IMR-90 (cell line): ENCODE results near the gene C20orf202. TPM values are rescaled to one million over a fixed set of nuclear protein-coding genes. Genes with fewer than 3 reads are reported as not detected.

ENCODE experiments used
- ATAC-seq: fragments of 200-7000 bp; cut with Tn5 transposase; 2 replicates; pipeline ENCODE4 v1.9.1; 2020; ENCODE audit warnings: low read depth, mild to moderate bottlenecking, moderate library complexity
- BruUV-seq: library from RNA; stranded (reverse); fragments of 400-500 nt; replicated peaks from 2 replicates; lab custom pipeline; 2021; lab: Mats Ljungman, UMichigan
- CTCF ChIA-PET: fragments of 300-600 bp; formaldehyde crosslinking; extraction: SDS; loops from one replicate; lab custom pipeline; 2021; ENCODE audit warnings: antibody characterized with exemption; lab: Yijun Ruan, JAX
- POLR2A ChIA-PET: fragments of 300-600 bp; sonication (Branson Sonifier 250); formaldehyde crosslinking; loops from one replicate; lab custom pipeline; 2022; ENCODE audit warnings: antibody characterized with exemption; ENCODE audit not compliant: unreplicated experiment; lab: Charles Lee
- DNase-seq: peaks from one replicate; pipeline ENCODE4 v3.0.0; 2013
- H2AFZ ChIP-seq: replicated peaks from 2 replicates; pipeline ENCODE3; 2013; ENCODE audit warnings: low read length, mild to moderate bottlenecking; ENCODE audit not compliant: poor library complexity
- H2AK5ac ChIP-seq: 2 replicates; pipeline ENCODE4 v1.6.1; 2013; ENCODE audit warnings: low read depth, low read length, inconsistent platforms
- H2AK9ac ChIP-seq: replicated peaks from 2 replicates; pipeline ENCODE3; 2013; ENCODE audit warnings: mild to moderate bottlenecking, low read depth, low read length, moderate library complexity; ENCODE audit not compliant: poor library complexity
- H2BK120ac ChIP-seq: 2 replicates; pipeline ENCODE4 v1.6.1; 2013; ENCODE audit warnings: low read depth, low read length, inconsistent platforms
- H2BK15ac ChIP-seq: 3 replicates; pipeline ENCODE4 v1.6.1; 2013; ENCODE audit warnings: low read depth, low read length, inconsistent platforms
- H2BK20ac ChIP-seq: 2 replicates; pipeline ENCODE4 v1.6.1; 2013; ENCODE audit warnings: low read depth, mild to moderate bottlenecking, inconsistent platforms, low read length, moderate library complexity
- H2BK5ac ChIP-seq: 2 replicates; pipeline ENCODE4 v1.6.1; 2013; ENCODE audit warnings: mild to moderate bottlenecking, low read depth, low read length, inconsistent platforms; ENCODE audit not compliant: poor library complexity, severe bottlenecking
- H3K14ac ChIP-seq: replicated peaks from 2 replicates; pipeline ENCODE4 v1.6.1; 2013; ENCODE audit warnings: low read depth, low read length, inconsistent platforms
- H3K18ac ChIP-seq: 2 replicates; pipeline ENCODE4 v1.6.1; 2013; ENCODE audit warnings: low read depth, low read length, control low read depth
- H3K23ac ChIP-seq: 2 replicates; pipeline ENCODE4 v1.6.1; 2013; ENCODE audit warnings: low read depth, low read length, inconsistent platforms
- H3K27ac ChIP-seq: 2 replicates; pipeline ENCODE4 v1.5.1; 2013; ENCODE audit warnings: mild to moderate bottlenecking, control low read depth, low read length; ENCODE audit not compliant: insufficient read depth
- H3K27me3 ChIP-seq: 2 replicates; pipeline ENCODE4 v1.6.1; 2013; ENCODE audit warnings: low read length; ENCODE audit not compliant: control insufficient read depth, insufficient read depth
- H3K36me3 ChIP-seq: 2 replicates; pipeline ENCODE4 v1.6.1; 2013; ENCODE audit warnings: low read length, mixed read lengths; ENCODE audit not compliant: control insufficient read depth, insufficient read depth
- H3K4ac ChIP-seq: 2 replicates; pipeline ENCODE4 v1.6.1; 2013; ENCODE audit warnings: low read depth, low read length, inconsistent platforms
- H3K4me1 ChIP-seq: 2 replicates; pipeline ENCODE4 v1.6.1; 2013; ENCODE audit warnings: low read length, mixed read lengths; ENCODE audit not compliant: control insufficient read depth, insufficient read depth
- H3K4me2 ChIP-seq: 2 replicates; pipeline ENCODE4 v1.6.1; 2013; ENCODE audit warnings: low read depth, mild to moderate bottlenecking, control low read depth, low read length, moderate library complexity
- H3K4me3 ChIP-seq: 2 replicates; pipeline ENCODE4 v1.5.1; 2013; ENCODE audit warnings: low read depth, mild to moderate bottlenecking, control low read depth, low read length, moderate library complexity; ENCODE audit not compliant: insufficient read depth
- H3K56ac ChIP-seq: 2 replicates; pipeline ENCODE4 v1.6.1; 2013; ENCODE audit warnings: low read length, inconsistent platforms; ENCODE audit not compliant: insufficient read depth; ENCODE audit errors: extremely low read depth
- H3K79me1 ChIP-seq, 2 experiments: 2 replicates each; pipeline ENCODE4 v1.6.1; 2013; ENCODE audit warnings: low read length in 2 of 2, inconsistent platforms in 1 of 2, low read depth in 1 of 2
- H3K9ac ChIP-seq: 2 replicates; pipeline ENCODE4 v1.6.1; 2013; ENCODE audit warnings: low read depth, low read length, control low read depth
- H3K9me1 ChIP-seq: 2 replicates; pipeline ENCODE4 v1.6.1; 2013; ENCODE audit warnings: low read length, inconsistent platforms; ENCODE audit not compliant: insufficient read depth
- H3K9me3 ChIP-seq: 2 replicates; pipeline ENCODE4 v1.6.1; 2013; ENCODE audit warnings: low read length; ENCODE audit not compliant: control insufficient read depth, insufficient read depth
- H4K20me1 ChIP-seq: 2 replicates; pipeline ENCODE4 v1.6.1; 2013; ENCODE audit warnings: low read length, inconsistent platforms; ENCODE audit not compliant: insufficient read depth
- H4K5ac ChIP-seq: 2 replicates; pipeline ENCODE4 v1.6.1; 2013; ENCODE audit warnings: mild to moderate bottlenecking, low read depth, low read length, control low read depth
- H4K8ac ChIP-seq, 2 experiments: 2 replicates each; pipeline ENCODE4 v1.6.1; 2013; ENCODE audit warnings: low read depth in 2 of 2, low read length in 2 of 2, control low read depth in 1 of 2, inconsistent platforms in 1 of 2
- H4K91ac ChIP-seq: 2 replicates; pipeline ENCODE4 v1.6.1; 2013; ENCODE audit warnings: low read depth, low read length, inconsistent platforms; ENCODE audit not compliant: insufficient read depth
- BHLHE40 ChIP-seq: fragments of 150-350 bp; IDR thresholded peaks from 2 replicates; pipeline ENCODE4 v1.6.1; 2016; ENCODE audit warnings: mild to moderate bottlenecking, low read depth, low read length
- CHD1 ChIP-seq: IDR thresholded peaks from 2 replicates; pipeline ENCODE4 v1.6.1; 2012; ENCODE audit warnings: low read depth, low read length, improper control_type of control experiment
- MAFK ChIP-seq: IDR thresholded peaks from 2 replicates; pipeline ENCODE4 v1.6.1; 2012; ENCODE audit warnings: low read depth, low read length, improper control_type of control experiment
- MAZ ChIP-seq: IDR thresholded peaks from 2 replicates; pipeline ENCODE4 v1.6.1; 2012; ENCODE audit warnings: low read depth, mild to moderate bottlenecking, low read length, improper control_type of control experiment, moderate library complexity, borderline replicate concordance
- RAD21 ChIP-seq: IDR thresholded peaks from 2 replicates; pipeline ENCODE4 v1.6.1; 2012; ENCODE audit warnings: low read length, improper control_type of control experiment
- RCOR1 ChIP-seq: IDR thresholded peaks from 2 replicates; pipeline ENCODE4 v1.6.1; 2012; ENCODE audit warnings: mild to moderate bottlenecking, low read length, improper control_type of control experiment; ENCODE audit not compliant: insufficient replicate concordance
- WGBS, 2 experiments: methylation state at CpG; one replicate each; pipeline versions ENCODE4 v1.1.5 to v1.1.7; 2013; ENCODE audit warnings: missing lambda C conversion rate in 2 of 2; ENCODE audit not compliant: insufficient read length in 1 of 2; ENCODE audit errors: extremely low coverage in 2 of 2; 5-methylcytosine and 5-hydroxymethylcytosine counted together
- dilution Hi-C: fragments of 300-500 bp; cut with HindIII; formaldehyde crosslinking; loops from one replicate; pipeline ENCODE4 v1.14.3; 2018; ENCODE audit warnings: low sequenced_read_pairs; ENCODE audit not compliant: unreplicated experiment
- in situ Hi-C: fragments of 300-500 bp; cut with MboI; formaldehyde crosslinking; loops from 3 replicates; pipeline ENCODE4 v1.14.3; 2019; ENCODE audit warnings: low sequenced_read_pairs, inconsistent platforms, mixed read lengths
- intact Hi-C: fragments of 100-400 bp; cut with micrococcal nuclease; formaldehyde crosslinking; loops from 2 replicates; pipeline ENCODE4 v1.10.0; 2022
- polyA plus RNA-seq, 3 experiments: library from polyadenylated mRNA; depleted of rRNA; stranded (reverse); fragments of >200 nt; gene quantifications; 2 replicates each; pipeline ENCODE4 v1.2.3, GENCODE V29; 2012; ENCODE audit warnings: low replicate concordance in 1 of 3
- total RNA-seq: library from RNA; depleted of rRNA; stranded (reverse); fragments of >200 nt; gene quantifications from 2 replicates; pipeline ENCODE4 v1.2.3, GENCODE V29; 2012

The C20orf202 gene
- total and polyA plus RNA-seq, 2 of the 4 experiments (the other 2 are of a cell fraction): not detected

GRCh38 chr20:1191299-1191698 lies 12.0 kb upstream of the C20orf202 start:
- Histone ChIP-seq H2BK20ac (no peak overlapping the region), H3K9me3 (peaks cover 2% of the 10 kb centered on the region; the same call in 1 of the 2 replicates), H3K27me3 (peaks cover 47% of the 10 kb centered on the region), H4K8ac (no peak overlapping the region), H3K56ac (no peak overlapping the region), H3K36me3 (no peaks in the 10 kb centered on the region), H3K4me1 (no peaks in the 10 kb centered on the region), H3K79me1 (no peaks in the 10 kb centered on the region), H4K5ac (no peak overlapping the region), H4K20me1 (no peaks in the 10 kb centered on the region), H3K14ac (no peak overlapping the region), H2AFZ (no peak overlapping the region), H2AK9ac (no peak overlapping the region), H2BK120ac (no peak overlapping the region), H3K4me3 (no peak overlapping the region), H3K9me1 (peaks cover 3% of the 10 kb centered on the region; the same call in 1 of the 2 replicates), H2AK5ac (no peak overlapping the region), H4K91ac (no peak overlapping the region), H3K4ac (no peak overlapping the region), H2BK5ac (no peak overlapping the region), H3K18ac (no peak overlapping the region), H3K4me2 (no peak overlapping the region), H2BK15ac (no peak overlapping the region), H3K27ac (no peak overlapping the region), H3K9ac (no peak overlapping the region), H3K23ac (no peak overlapping the region)
- dilution Hi-C loops (no loop called here), in situ Hi-C loops (no loop called here), intact Hi-C loops (no loop called here)
- no peak for DNase-seq
- BruUV-seq: no TSS peak
- TF ChIP-seq RAD21 (no peak), MAFK (no peak), RCOR1 (no peak), MAZ (no peak), BHLHE40 (no peak), CHD1 (no peak)
- CTCF ChIA-PET: interaction anchor here (0.5 to 0.6 kb wide), 2 partner anchors 22 to 317 kb away, joined by 3 read pairs; no protein-coding TSS in a partner anchor
- POLR2A ChIA-PET: no interaction called here
- no CpG with 5 or more reads among the region's 3 CpGs for WGBS, 2 experiments
- no peak for ATAC-seq
